ENCODE measurements around the gene HELZ. TPM values are rescaled to one million over a fixed set of nuclear protein-coding genes. Genes with fewer than 3 reads are reported as not detected.
"Not testable (repeated sequence)": the region's sequence is repeated elsewhere in the genome, so short reads cannot be mapped to it uniquely, and the experiment has no call there.

The HELZ gene
- total and polyA plus RNA-seq, 10 donors: 2.5 to 154 (median 88.7) TPM

DNA sequence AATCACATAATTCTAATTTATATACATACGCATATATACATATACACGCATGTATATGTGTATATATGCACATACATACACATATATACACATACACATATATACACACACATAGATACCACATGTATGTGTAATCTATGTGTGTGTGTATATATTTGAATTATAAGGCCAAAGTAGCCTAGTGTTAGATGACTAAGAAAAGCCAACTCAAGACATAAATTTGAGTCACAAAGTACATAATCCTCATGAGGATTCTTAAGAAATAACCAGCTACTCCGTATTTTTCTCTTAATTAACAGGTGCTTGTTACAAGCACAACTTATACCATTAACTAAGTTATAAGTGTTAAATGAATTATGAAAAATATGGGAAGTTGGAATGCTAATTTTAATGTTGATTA is 115.7 kb downstream of the HELZ start:
- Histone ChIP-seq H3K4me3 (no peak overlapping the region), H3K36me3 (peaks cover 0 to 85% (median 20%) of the 10 kb centered on the region in 6 donors), H3K27me3 (replicated peaks in 1 of 7) (no peaks in the 10 kb centered on the region), H3K9me3 (no peaks in the 10 kb centered on the region), H3K27ac (no peak overlapping the region), H3K4me1 (peaks cover 0 to 11% (median 4%) of the 10 kb centered on the region in 6 donors)
- no peak for DNase-seq
- no peak for TF ChIP-seq CTCF (IDR thresholded peaks at IDR 0.05 in 8 of 11, conservative IDR thresholded peaks at IDR 0.05 in 3 of 11)
- TF ChIP-seq POLR2A (IDR thresholded peaks at IDR 0.05): no peak
- no peak for TF ChIP-seq POLR2AphosphoS5 (IDR thresholded peaks at IDR 0.05)
- WGBS, 5 donors: 89 to 99% (median 97%) methylated on average over 3 of the region's 3 CpGs
- intact Hi-C loops (cut with DNase I; ENCODE audit: low total_unique reads): no loop called here

GRCh38 chr17:67128700-67129099 is 116.3 kb downstream of the HELZ start:
- H3K36me3 ChIP-seq: peaks cover 0 to 85% (median 23%) of the 10 kb centered on the region in 6 donors
- H3K4me1 ChIP-seq: peaks cover 0 to 11% (median 4%) of the 10 kb centered on the region in 6 donors
- intact Hi-C loops (cut with DNase I; ENCODE audit: low total_unique reads): no loop called here
- no peak for DNase-seq
- no peak overlapping the region for H3K27ac ChIP-seq
- no peak overlapping the region for H3K4me3 ChIP-seq
- H3K27me3 ChIP-seq (replicated peaks in 1 of 7): no peaks in the 10 kb centered on the region
- 85 to 94% (median 90%) methylated on average over 3 of the region's 3 CpGs for WGBS, 5 donors
- TF ChIP-seq POLR2A (IDR thresholded peaks at IDR 0.05) (no peak), CTCF (IDR thresholded peaks at IDR 0.05 in 8 of 11, conservative IDR thresholded peaks at IDR 0.05 in 3 of 11) (no peak), POLR2AphosphoS5 (IDR thresholded peaks at IDR 0.05) (no peak)
- no peaks in the 10 kb centered on the region for H3K9me3 ChIP-seq

DNA sequence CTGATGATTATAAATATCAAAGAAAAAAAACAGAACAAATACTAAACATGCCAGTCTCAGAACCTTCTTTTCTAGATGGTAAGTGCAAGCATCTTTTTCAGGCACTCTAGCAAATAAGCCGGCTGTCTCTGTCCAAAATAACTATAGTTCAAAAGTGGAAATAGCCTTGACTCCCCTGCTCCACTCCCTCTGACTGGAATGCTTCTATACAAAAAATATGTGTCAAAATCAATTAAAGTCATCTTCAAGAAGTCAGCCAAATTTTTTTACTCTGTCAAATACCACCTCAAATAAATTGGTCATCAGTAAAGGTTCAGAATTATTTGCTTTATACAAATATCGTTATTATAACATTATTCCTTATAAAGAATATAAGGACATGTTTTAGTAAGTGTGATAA is 117.1 kb downstream of the HELZ start:
- Histone ChIP-seq H3K4me3 (no peak overlapping the region), H3K27me3 (replicated peaks in 1 of 7) (no peaks in the 10 kb centered on the region), H3K4me1 (peaks cover 0 to 11% (median 4%) of the 10 kb centered on the region in 6 donors), H3K27ac (no peak overlapping the region), H3K9me3 (no peaks in the 10 kb centered on the region), H3K36me3 (peaks cover 0 to 85% (median 29%) of the 10 kb centered on the region in 6 donors)
- WGBS, 5 donors: 77 to 88% (median 86%) methylated on average over 2 of the region's 2 CpGs
- intact Hi-C loops (cut with DNase I; ENCODE audit: low total_unique reads): no loop called here
- DNase-seq: no peak
- TF ChIP-seq POLR2A (IDR thresholded peaks at IDR 0.05) (no peak), POLR2AphosphoS5 (IDR thresholded peaks at IDR 0.05) (no peak), CTCF (IDR thresholded peaks at IDR 0.05 in 8 of 11, conservative IDR thresholded peaks at IDR 0.05 in 3 of 11) (no peak)

- DNase-seq: no peak
- 20 to 55% (median 25%) methylated on average over 2 of the region's 2 CpGs for WGBS, 5 donors
- H3K4me1 ChIP-seq: peaks cover 0 to 11% (median 4%) of the 10 kb centered on the region in 6 donors
- no peaks in the 10 kb centered on the region for H3K9me3 ChIP-seq
- peaks cover 0 to 87% (median 39%) of the 10 kb centered on the region in 6 donors for H3K36me3 ChIP-seq
- no peak overlapping the region for H3K27ac ChIP-seq
- H3K4me3 ChIP-seq: no peak overlapping the region
- H3K27me3 ChIP-seq (replicated peaks in 1 of 7): no peaks in the 10 kb centered on the region
- intact Hi-C loops (cut with DNase I; ENCODE audit: low total_unique reads): no loop called here
- TF ChIP-seq POLR2AphosphoS5 (IDR thresholded peaks at IDR 0.05) (no peak), POLR2A (IDR thresholded peaks at IDR 0.05) (no peak), CTCF (IDR thresholded peaks at IDR 0.05 in 8 of 11, conservative IDR thresholded peaks at IDR 0.05 in 3 of 11) (no peak)
Measured at GRCh38 chr17:67126983-67127382, 118.0 kb downstream of the HELZ start.

DNA sequence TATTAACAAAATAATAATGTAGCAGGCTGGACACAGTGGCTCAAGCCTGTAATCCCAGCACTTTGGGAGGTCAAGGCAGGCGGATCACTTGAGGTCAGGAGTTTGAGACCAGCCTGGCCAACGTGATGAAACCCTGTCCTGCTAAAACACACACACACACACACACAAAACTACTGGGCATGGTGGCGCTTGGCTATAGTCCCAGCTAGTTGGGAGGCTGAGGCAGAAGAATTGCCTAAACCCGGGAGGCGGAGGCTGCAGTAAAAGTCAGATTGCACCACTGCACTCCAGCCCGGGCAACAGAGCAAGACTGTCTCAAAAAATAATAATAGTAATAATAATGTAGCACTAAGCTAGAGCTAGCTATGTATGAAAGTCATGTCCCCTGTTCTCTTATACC is 118.5 kb downstream of the HELZ start:
- H3K27ac ChIP-seq; intact Hi-C loops (cut with DNase I; ENCODE audit: low total_unique reads); H3K27me3 ChIP-seq (replicated peaks in 1 of 7); DNase-seq; H3K4me3 ChIP-seq; H3K9me3 ChIP-seq: not testable (repeated sequence)
- peaks cover 0 to 89% (median 42%) of the 10 kb centered on the region in 6 donors for H3K36me3 ChIP-seq
- 92 to 95% (median 95%) methylated on average over 6 of the region's 6 CpGs for WGBS, 5 donors
- H3K4me1 ChIP-seq: peaks cover 0 to 11% (median 4%) of the 10 kb centered on the region in 6 donors
